GM21447 (cell line): ENCODE measurements around the gene BARX1.
"Not testable (repeated sequence)": the region's sequence is repeated elsewhere in the genome, so short reads cannot be mapped to it uniquely, and the experiment has no call there.

ENCODE experiments used
- ATAC-seq: cut with Tn5 transposase; IDR thresholded peaks from one replicate; pipeline ENCODE4 v1.9.1; 2021; ENCODE audit not compliant: unreplicated experiment

BARX1 gene

GRCh38 chr9:93952784-93953495 lies 2.2 kb downstream of the BARX1 start:
- ATAC-seq: no peak

DNA sequence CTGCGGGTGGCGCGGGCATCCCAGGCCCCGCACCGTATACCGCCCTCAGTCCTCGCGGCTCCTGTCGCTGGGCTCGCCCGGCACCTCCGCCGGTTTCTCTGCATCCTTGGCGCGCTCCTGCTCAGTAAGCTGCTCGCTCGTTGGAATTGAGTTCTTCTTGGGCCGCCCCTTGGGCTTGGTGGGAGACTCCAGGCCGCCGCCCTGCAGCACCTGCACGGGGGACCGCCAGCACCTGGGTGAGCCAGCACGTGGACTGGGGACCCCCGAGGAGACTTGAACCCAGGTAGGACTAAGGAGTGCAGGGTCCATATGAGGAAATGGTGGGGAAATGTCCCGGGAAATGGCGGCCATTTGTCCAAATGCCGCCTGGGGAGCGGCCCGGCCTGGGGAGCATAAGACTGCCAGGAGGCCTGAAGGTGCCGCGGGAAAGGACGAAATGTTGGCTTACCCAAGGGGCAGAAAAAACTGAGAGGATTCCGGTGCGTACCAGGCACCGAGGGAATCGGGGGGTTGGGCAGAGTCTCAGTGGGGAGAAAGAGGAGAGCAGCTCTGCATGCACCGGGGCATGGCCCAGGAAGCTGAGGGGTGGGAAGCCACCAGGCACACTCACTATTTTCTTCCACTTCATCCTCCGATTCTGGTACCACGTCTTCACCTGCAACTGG lies 2.9 kb downstream of the BARX1 start:
- ATAC-seq: no peak

DNA sequence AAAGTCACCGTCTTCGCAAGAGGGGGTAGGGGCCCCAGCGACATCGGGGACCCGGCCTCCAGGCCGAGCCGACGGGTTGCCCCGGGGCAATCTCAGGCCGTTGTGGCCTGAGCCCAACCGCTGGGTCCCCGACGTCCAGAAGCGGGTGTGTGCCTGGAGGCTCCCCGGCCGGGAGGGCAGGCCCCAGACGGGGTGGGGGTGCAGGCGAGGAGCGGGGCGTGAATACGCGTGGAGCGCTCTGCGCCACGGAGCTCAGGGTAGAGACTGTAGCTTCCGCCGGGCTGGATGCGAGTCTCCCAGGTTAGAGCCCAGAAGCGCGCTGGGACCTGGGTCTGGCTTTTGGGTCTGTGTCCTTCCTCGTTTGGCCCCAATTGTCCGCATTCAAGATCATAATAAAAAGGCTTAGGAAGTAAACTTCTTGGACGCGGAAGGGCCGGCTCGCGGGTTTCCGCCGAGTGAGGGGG lies 3.5 kb downstream of the BARX1 start:
- no peak for ATAC-seq

- no peak for ATAC-seq
Observed at GRCh38 chr9:93950619-93951601, 4.2 kb downstream of the BARX1 start.

DNA sequence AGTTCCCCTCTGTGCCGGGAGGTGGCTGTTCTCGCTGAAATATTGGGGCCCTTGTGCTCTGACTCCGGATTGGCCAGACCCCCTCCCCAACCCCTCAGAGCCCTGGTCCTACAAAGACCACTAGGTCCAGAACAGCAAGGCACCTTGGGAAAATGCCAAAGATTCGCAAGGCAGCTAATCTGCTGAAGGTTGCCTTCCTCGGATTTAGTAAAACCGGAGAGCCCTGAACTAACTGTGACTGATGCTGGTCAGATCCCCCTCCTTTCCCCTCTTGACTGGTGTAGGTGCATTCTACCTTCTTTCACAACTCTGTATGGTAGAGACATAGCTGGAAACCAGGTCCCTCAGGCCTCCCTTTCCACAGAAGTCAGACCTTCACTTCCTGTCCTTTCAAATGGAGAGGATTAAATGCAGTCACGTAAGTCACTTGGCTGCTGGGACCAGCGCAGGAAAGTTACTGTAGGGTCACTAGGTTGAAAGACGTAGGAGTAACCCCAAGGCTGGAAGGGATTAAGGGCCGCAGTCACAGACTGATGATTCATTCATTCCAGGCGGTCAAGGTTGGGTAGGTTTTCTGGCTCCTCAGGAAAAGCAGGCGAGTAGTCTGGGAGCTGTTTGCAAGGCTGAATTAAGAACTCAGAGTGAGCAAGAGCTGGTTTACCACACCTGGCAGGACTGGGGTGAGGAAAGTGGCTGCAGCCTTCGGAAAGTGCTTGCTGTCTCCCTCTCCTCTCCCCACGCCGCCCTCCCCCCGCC lies 5.3 kb downstream of the BARX1 start:
- no peak for ATAC-seq

DNA sequence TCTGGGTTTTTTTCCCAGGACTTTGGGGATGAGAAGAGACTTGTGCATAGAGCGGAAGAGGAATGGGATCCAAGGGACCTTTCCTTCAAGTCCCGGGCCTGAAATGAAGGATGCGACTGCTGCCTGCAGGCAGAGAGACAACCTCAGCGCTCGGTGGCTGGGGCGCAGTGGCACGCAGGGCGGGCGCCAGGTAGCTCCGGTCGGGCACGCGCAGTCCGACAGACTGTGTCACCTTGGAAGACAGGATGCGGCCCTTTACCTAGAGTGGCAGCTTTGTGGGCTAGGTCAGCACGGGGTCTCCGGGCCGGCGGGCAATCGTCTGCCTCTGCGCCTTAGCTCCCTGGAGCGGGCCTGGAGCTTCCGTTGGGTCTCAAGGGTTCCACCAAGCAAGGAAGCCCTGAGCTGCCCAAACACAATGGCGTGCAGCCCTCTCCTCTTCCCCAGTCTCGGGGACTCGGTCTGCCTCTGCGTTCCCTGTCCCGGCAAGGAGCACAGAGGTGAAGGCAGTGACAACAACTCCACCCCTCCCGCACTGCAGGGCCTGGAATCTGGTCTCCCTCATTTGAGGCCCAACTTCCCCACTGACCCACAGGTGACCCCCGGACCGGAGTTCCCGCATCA lies 6.0 kb downstream of the BARX1 start:
- ATAC-seq: no peak

- ATAC-seq: no peak
Observed at GRCh38 chr9:93948441-93949072, 6.6 kb downstream of the BARX1 start.

- ATAC-seq: no peak
Observed at GRCh38 chr9:93947409-93948070, 7.6 kb downstream of the BARX1 start.

DNA sequence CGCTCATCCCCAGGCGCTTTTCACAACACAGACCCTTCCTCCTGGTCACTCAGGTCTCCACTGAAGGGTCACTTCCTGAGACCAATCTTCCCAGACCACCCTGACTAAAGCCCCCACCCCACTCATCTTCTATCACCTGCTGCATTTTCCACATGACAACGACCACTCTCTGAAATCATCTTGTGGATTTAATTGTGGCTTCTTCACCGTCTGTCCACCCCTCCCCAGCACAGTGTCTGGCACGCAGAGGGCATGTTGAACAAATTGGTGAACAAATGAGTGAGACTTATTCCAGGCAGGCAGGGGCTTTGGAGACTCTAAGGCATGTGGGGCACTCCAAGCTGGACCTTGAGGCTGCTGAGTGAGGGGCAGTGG lies 8.8 kb downstream of the BARX1 start:
- no peak for ATAC-seq

DNA sequence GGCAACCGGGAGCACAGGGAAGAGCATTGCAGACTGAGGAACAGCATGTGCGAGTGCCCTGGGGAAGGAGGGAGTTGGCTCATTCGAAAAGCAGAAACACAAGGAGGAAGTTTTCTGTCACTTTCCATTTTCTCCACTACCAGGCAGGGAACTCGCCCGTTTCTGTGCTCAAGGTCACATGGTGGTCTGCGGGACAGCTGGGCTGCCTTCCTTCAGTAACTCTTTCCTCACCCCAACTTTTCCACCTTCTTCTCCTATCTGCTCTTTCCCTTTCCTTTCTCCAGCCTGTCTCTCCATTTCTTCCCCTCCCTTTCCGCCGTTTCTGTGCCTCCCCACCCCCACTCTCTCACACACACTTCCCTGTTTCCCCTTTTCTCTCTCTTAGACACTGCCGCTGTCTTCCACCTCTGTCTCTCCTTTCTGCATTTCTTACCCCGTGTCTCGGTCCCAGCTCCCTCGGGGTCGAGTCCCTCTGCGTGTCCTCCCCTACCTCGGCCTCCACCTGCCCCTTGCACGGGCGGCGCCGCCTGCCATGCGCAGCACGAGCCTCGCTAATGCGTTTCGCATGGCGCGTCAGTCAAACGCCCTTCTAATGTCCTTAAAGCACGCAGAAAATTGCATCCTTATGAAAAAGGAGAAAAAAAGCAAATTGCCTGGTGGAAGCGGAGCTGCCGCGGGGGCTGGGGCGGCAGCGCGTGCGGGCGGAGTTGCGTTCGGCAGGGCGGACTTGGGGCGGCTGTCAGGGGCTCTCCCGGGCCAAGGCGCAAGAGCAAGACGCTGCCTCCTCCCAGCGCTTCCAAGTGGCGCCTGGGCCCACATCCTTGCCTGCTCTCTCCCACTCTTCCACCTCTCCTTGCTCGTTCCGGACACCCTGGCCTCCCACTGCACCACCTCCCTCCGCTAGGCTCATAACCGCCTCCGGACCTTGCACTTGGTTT lies 9.5 kb downstream of the BARX1 start:
- ATAC-seq: no peak

- ATAC-seq: no peak
Observed at GRCh38 chr9:93944011-93944410, 11.1 kb downstream of the BARX1 start.

DNA sequence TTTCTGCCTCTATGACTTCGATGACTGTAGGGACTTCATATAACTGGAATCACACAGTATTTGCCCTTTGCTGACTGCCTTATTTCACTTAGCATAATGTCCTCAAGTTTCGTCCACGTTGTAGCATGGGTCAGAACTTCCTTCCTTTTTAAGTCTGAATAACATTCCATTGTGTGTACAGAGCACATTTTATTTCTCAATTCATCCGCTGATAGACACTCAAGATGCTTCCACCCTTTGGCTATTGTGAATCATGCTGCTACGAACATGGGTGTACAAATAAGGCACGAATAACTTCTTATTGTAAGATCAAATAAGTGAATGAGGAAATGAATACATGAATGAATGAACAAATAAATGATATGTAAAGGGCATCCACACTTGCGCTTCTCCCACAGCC lies 13.0 kb downstream of the BARX1 start:
- no peak for ATAC-seq

- no peak for ATAC-seq
Observed at GRCh38 chr9:93941493-93941892, 13.7 kb downstream of the BARX1 start.

DNA sequence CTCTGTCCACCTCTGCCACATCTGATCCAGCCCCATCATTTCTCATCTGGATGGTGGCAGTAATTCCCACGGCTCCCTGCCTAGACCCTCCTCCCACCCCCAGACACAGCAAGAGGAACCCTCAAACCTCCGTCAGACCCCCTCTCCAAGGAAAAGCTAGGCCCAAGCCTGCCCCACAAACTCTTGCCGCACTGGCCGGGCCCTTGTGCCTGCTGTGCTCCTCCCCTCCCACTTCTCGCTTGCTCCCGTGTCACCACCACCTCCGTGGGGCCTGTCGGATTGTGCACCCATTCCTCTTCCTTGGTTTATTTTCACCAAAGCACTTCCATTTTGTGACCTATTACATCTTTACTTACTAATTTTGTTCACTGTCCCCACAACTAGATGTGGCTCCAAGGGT lies 14.2 kb downstream of the BARX1 start:
- ATAC-seq: no peak

DNA sequence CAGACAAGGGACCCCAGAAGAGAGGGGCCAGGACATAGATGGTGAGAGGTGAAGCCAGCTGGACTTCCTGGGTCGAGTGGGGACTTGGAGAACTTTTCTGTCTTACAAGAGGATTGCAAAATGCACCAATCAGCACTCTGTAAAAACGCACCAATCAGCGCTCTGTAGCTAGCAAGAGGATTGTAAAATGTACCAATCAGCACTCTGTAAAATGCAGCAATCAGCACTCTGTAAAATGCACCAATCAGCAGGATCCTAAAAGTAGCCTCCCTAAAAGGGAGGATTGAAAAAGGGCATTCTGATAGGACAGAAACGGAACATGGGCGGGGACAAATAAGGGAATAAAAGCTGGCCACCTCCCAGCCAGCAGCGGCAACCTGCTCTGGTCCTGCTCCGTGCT lies 15.6 kb downstream of the BARX1 start:
- ATAC-seq: not testable (repeated sequence)

DNA sequence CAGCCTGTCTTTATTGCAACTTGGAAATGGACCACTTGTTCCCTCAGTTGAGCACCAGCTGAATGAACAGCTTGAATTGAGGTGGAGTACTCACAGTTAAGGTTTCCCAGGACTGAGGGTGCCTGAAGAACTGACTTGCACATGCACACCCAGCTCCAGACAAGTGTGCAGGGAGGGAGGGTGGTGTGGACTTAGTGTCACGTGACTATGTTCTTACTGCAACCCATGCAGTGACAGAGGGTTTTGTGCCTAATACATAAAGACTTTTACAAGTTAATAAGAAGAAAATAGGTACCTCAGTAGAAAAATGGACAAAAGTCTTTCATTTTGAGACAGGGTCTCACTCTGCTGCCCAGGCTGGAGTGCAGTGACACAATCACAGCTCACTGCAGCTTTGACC lies 18.0 kb downstream of the BARX1 start:
- no peak for ATAC-seq

GRCh38 chr9:93931905-93932304 lies 23.2 kb downstream of the BARX1 start:
- ATAC-seq: no peak

- no peak for ATAC-seq
Observed at GRCh38 chr9:93930070-93930469, 25.1 kb downstream of the BARX1 start.
